GM12873 (cell line): ENCODE results near the gene MBD5.

Source experiments
- CTCF ChIP-seq: IDR thresholded peaks from 2 replicates; pipeline ENCODE4 v1.5.1; 2012; ENCODE audit warnings: low read depth, mild to moderate bottlenecking, moderate library complexity, low read length, control low read depth; ENCODE audit not compliant: insufficient read depth; ENCODE audit errors: missing control alignments

Gene MBD5

GRCh38 chr2:148194882-148195281, 174.0 kb downstream of the MBD5 start:
- TF ChIP-seq CTCF, result no peak

GRCh38 chr2:148201075-148202004, 180.4 kb downstream of the MBD5 start:
- TF ChIP-seq CTCF, result peak; percentile 56

- no peak for TF ChIP-seq CTCF
Measured at GRCh38 chr2:148202237-148202636, 181.3 kb downstream of the MBD5 start.

- no peak for TF ChIP-seq CTCF
Measured at GRCh38 chr2:148207111-148207510, 186.2 kb downstream of the MBD5 start.

GRCh38 chr2:148209603-148210002, 188.7 kb downstream of the MBD5 start:
- no peak for TF ChIP-seq CTCF

- no peak for TF ChIP-seq CTCF
Measured at GRCh38 chr2:148218326-148219075, 197.6 kb downstream of the MBD5 start.

GRCh38 chr2:148221166-148221565, 200.3 kb downstream of the MBD5 start:
- no peak for TF ChIP-seq CTCF
